NCI-H510A (cell line): ENCODE data around the gene FZD1.
"Not testable (repeated sequence)": the region's sequence is repeated elsewhere in the genome, so short reads cannot be mapped to it uniquely, and the experiment has no call there.

Experiments used
- DNase-seq: peaks from one replicate; lab custom pipeline; 2025; lab: John Stamatoyannopoulos, UW

Gene FZD1

DNA sequence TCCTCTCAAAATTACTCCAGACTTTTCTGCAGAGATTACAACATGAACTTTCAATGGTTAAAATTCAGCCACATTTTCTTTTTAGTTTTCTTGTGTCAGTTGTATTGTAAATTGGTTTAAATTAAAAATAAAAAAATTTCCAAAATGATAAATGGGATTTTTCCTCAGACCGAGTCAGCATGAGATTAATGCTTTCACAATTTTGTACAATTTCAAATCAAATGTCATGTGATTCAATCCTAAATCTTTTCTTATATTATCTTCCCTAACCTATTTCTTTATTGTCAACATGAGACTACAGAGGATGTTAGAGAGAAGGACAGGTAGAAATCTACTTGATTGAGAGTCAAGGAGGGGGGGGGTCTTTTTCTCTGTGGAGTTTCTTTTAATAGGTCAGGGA, 33.7 kb downstream of the FZD1 start:
- no peak for DNase-seq

DNA sequence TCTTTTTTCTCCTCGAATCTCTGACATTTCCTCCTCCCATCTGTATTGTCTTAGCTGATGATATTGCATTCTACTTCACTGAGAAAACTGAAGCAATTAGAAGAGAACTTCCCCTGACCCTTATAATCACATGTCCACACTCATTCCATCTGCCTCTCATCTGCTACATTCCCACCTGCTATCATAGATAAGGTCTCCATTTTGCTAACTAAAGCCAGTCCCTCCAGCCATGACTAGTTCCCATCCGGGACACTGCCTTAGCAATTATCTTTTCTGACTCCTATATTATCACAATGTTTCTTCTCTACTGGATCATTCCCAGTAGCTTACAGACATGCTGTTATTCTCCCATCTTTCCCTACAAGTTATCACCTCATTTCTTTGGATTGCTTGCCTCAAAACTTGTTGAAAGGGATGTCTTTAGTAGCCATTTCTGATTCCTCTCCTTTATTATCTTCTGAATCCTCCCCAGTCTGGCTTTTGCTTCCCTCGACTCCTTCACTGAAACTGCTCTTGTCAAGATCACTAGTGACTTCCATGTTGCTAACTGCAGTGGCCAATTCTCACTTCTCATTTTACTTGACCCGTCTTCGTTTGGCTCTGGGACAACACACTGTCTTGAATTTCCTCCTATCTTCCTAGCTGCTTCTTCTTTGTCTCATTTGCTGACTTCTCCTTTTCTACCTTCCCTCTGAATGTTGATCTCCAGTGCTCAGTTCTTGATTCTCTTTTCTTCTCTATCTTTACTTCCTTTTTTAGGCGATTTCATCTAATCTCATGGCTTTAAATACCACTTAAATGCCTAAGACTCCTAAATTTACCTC, 35.9 kb downstream of the FZD1 start:
- DNase-seq, result no peak

DNA sequence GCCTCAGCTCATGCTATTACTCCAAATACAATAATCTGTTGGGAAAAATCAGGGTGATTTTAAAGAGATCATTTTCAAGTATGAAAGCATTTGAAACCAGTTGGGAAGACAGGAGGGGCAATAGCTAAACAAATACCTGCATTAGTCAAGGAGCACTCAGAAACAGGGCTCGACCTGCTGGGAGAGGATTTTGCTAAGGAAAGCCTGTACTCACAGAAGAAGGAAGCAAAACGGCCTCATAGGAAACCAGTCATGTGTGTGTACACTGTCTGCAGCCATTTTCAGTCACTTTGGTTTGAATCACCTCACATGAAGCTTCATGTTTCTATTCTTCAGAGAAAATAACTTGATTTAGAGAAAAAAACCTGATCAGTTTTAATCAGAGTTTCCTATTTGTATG, 38.6 kb downstream of the FZD1 start:
- no peak for DNase-seq

DNA sequence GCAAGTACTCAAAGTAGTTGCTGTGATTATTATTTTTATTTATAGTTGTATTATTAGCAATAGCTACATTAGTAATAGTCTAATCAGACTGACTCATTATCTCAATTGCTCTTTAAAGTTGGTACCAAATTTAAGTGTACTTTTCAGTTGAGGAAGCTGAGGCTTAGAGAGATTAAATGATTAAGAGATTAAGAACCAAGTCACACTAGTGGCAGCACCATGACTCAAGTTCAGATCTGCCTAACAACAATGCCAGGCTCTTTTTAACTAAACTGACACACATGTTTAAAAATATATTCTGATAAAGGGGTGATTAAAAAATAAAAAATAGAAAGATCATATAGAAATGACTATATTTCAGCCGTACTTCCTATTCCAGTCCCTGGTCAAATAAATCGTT, 42.0 kb downstream of the FZD1 start:
- DNase-seq, result no peak

DNA sequence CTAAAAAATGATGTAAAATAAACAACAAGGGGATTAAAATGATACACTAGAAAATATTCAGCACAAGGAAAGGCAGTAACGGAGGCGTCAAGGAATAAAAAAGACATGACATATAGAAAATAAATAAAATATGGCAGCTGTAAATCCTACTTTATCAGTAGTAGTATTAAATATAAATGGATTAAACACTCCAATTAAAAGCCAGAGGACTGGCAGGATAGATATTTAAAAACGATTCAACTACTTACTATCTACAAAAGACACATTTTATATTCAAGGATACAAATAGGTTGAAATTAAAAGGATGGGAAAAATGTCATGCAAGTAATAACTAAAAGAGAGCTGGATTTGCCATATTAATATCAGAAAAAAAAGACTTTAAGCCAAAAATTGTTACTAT, 43.2 kb downstream of the FZD1 start:
- no peak for DNase-seq

DNA sequence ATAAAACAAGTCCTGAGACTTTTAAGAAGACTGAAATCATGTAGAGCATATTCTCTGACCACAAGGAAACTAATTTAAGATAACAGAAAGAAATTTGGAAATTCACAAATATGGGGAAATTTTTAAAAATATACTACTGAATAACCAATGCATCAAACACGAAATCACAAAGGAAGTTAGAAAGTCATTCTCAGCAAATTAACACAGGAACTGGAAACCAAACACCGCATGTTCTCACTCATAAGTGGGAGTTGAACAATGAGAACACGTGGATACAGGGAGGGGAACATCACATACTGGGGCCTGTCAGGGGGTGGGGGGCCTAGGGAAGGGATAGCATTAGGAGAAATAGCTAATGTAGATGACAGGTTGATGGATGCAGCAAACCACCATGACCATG, 44.0 kb downstream of the FZD1 start:
- not testable (repeated sequence) for DNase-seq

DNA sequence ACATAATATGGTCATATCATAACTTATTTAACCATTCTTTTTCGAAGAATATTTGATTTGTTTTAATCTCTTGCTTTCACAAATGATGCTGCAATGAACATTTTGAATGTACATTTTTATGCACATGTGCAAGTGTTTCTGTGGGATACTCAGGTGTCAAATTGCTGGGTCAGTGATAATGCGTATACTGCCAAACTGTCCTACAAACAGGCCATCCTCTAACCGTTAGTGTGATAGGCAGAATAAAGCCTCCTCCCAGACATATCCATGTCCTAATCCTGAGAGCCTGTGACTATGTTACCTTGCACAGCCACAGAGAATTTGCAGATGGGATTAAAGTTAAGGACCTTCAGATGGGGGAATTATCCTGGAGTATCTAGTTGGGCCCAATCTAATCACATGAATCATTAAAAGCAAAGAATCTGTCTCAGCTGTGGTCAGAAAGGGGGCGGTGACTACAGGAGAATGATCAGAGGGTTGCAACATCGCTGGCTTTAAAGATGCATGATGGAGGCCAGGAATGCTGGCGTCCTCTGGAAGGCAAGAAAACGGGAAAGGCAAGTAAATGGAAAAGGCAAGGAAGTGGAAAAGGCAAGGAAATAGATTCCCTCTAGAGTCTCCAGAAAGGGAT, 46.7 kb downstream of the FZD1 start:
- DNase-seq, result no peak

DNA sequence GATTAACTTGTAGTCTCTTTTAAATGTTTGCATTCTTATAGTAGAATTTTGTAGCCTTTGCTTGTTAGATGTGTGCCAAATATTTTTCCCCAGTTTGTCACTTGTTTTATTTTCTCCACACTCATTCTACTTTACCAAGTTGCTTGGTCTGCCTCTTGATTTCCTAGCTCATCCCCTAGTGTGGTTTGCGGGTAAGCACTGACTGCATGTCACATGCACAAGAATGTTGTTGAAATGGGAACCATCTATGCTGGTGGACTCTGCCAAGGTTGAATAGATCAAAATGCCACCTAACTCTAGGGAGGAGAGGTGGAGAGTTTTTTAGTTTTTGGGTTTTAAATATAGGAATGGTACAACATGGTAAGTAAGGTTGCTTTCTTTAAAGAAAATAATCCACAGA, 47.6 kb downstream of the FZD1 start:
- no peak for DNase-seq

DNA sequence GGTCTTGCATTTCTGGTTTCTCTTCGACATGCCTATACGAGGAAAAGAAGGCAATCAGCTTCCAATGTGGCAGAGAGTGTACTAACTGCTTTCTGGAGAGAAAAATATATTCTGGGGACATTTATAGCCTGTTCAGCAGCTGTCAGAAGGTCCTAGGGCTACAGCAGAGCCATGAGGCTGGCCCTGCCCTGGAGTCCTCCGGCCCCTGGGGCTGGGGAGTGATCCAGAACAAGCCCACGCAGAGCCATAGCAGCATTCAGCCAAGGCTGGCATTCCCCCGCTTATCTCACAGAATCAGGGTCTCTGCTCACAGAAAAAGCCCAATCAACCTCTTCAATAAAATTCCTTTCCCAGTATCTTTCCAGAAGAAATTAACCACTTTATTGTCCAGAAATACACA, 48.9 kb downstream of the FZD1 start:
- no peak for DNase-seq

DNA sequence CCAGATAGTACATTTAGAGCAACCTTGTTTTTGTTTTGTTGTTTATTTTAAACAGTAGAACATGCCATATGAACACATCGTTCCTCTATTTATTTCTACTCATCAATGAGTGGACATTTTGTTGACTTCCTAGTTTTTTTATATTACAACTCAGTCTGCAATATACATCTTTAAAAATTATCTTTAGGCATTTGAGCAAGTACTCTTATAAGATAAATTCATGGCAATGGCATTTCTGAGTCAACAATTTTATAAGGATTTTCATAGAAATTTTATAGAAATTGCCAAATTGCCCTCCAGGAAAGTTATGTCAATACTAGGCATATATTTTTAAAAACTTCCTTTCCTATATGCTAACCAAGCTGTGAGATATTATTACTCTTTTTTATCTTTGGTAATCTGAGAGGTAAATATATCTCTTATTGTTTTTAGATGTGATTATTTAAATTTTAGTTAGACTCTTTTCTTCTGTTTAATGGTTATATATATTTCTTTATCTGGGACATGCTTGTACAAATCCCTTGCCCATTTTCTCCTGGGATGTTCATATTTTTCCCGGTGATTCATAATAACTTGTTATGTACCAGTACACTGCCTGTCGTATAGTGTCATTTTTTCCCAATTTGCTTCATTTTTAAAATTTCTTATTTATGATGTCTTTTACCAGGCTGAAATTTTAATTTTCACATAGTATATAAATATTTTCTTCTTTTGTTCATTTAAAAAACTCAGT, 50.5 kb downstream of the FZD1 start:
- DNase-seq, result no peak

DNA sequence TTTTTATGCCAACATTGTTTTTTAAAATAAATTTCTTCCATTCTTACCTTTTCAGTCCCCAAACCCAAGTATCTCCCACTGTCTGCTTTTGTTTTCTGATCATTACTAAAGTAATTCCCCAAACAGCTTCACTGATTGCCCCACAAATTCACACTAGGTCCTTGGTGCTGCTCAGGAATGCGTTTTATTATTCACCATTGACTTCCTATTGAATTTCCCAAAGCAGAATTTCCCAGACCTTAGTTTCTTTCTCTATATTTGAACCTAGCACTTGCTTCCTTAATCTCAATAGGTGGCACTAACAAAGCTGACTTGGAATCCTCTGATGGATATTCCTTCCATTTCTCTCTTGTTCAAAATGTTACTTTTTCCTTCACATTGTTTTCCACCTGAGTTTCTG, 52.2 kb downstream of the FZD1 start:
- DNase-seq, result no peak

DNA sequence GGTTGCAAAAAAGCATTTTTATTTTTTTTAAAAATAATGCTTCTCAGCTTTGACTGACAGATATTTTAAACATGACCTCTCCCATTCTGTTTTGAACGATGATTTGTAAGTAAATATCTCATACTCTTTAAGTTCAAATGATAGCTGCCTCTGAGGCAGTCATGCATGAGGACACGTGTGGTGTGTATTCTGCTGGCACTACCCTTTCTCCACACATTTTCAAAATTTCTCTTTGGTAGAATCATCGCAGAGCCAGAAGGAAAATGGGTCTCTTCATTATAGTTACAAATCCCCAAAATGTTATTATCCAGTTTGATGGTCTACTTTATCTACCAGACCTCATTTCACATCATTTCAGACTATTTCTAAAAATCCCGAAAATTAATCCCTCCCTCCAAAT, 55.1 kb downstream of the FZD1 start:
- DNase-seq, result no peak

DNA sequence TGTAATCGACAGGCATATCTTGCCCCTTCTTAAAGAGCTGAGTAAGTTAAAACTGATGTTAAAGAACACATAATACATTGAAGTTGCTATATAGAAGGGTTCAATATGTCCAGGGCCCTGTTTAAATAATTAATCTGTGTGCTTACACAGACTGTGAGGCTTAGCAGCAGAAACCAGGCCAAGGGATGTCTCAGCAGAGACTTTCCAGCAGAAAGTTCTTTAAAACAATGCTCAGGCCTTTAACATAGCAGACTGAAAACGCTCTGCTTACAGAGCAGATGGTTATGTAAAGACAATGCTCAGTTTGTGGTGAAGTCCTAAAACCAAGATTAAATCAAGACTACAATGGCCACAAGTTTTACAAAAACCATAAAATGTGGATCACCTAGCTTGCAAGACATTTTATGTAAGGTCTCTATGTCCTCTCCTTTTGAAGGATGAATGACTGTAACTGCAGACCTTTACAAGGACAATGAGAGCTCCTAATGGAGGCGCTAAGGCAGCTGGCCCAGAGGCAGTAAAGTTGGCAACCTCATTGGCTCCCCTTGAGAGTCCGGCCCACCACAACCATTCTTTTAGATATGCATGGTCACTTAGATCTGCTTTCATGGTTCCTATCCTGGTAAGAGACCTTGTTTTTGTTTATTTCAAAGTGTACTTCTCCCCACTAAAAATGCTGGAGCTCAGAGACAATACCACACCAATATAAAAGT, 56.3 kb downstream of the FZD1 start:
- no peak for DNase-seq
